ENCODE data around the gene ADRA2B.

DNA sequence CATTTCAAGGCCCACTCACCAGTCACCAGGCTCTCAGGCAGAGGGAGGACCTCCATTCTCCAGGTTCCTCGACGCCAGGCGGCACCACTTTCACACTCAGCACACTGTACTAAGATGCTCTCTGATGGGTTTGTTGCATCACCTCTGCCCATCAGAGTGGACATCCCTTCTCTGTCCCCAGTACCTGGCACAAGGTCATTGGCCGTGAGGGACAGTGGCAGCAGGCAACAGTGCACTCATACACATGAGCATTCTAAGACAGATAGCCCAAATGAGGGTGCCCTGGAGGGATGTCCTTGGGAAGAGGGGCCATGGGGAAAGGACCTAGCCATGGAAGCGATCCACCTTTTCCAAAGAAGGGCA lies 3.0 kb upstream of the ADRA2B start:
- TF ChIP-seq, protein P1, sequence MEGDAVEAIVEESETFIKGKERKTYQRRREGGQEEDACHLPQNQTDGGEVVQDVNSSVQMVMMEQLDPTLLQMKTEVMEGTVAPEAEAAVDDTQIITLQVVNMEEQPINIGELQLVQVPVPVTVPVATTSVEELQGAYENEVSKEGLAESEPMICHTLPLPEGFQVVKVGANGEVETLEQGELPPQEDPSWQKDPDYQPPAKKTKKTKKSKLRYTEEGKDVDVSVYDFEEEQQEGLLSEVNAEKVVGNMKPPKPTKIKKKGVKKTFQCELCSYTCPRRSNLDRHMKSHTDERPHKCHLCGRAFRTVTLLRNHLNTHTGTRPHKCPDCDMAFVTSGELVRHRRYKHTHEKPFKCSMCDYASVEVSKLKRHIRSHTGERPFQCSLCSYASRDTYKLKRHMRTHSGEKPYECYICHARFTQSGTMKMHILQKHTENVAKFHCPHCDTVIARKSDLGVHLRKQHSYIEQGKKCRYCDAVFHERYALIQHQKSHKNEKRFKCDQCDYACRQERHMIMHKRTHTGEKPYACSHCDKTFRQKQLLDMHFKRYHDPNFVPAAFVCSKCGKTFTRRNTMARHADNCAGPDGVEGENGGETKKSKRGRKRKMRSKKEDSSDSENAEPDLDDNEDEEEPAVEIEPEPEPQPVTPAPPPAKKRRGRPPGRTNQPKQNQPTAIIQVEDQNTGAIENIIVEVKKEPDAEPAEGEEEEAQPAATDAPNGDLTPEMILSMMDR (IDR thresholded peaks at IDR 0.05; ENCODE audit: low read depth, low read length), result no peak
- TF ChIP-seq POLR2A (IDR thresholded peaks at IDR 0.05; ENCODE audit: extremely low read depth, insufficient read length), result no peak
